GM12801 (cell line): ENCODE results near the gene ADGRL1.

Experiments used
- CTCF ChIP-seq: IDR thresholded peaks from one replicate; pipeline ENCODE4 v1.5.1; 2011; ENCODE audit warnings: control low read depth; ENCODE audit not compliant: insufficient read length; ENCODE audit errors: extremely low read depth

Gene ADGRL1

GRCh38 chr19:14150770-14151661 lies 55.0 kb downstream of the ADGRL1 start:
- no peak for TF ChIP-seq CTCF

GRCh38 chr19:14150041-14150769 lies 55.8 kb downstream of the ADGRL1 start:
- no peak for TF ChIP-seq CTCF

- TF ChIP-seq CTCF, result no peak
These were observed 56.4 kb downstream of the ADGRL1 start for GRCh38 chr19:14149509-14149994.

- TF ChIP-seq CTCF, result no peak
These were observed 57.1 kb downstream of the ADGRL1 start for GRCh38 chr19:14148751-14149410.

GRCh38 chr19:14147797-14148605 lies 58.0 kb downstream of the ADGRL1 start:
- no peak for TF ChIP-seq CTCF

GRCh38 chr19:14146789-14147216 lies 59.2 kb downstream of the ADGRL1 start:
- TF ChIP-seq CTCF, result no peak
